Stimulated activated CD4-positive, alpha-beta T cell treated with anti-CD3 and anti-CD28 coated beads, TNF-alpha, amount 100 ng/mL, for 1 hour (primary cell): ENCODE measurements around the gene POC1B.

Experiments
- DNase-seq, 3 donors: peaks; one replicate each; pipeline ENCODE4 v3.0.0-alpha.2; 2020; ENCODE audit warnings: low read depth in 3 of 3, low spot score in 1 of 3

Gene POC1B

GRCh38 chr12:89525824-89526770 is at the start of gene POC1B:
Gene POC1B (minus strand): TSS chr12:89526047. CDS start chr12:89525895, 152 bp downstream.
- peak; percentile 12 to 61 (median 22) for DNase-seq

GRCh38 chr12:89575374-89575773 is 49.5 kb upstream of the POC1B start:
- DNase-seq, result no peak

GRCh38 chr12:89574736-89575208 is 48.9 kb upstream of the POC1B start:
- no peak for DNase-seq

GRCh38 chr12:89573051-89573810 is 47.4 kb upstream of the POC1B start:
- no peak for DNase-seq

- DNase-seq, result no peak
These were observed 45.8 kb upstream of the POC1B start for GRCh38 chr12:89571491-89572195.

- DNase-seq, result no peak
These were observed 42.6 kb upstream of the POC1B start for GRCh38 chr12:89568484-89568883.

- no peak for DNase-seq
These were observed 41.9 kb upstream of the POC1B start for GRCh38 chr12:89567691-89568239.

- no peak for DNase-seq
These were observed 40.8 kb upstream of the POC1B start for GRCh38 chr12:89566615-89567014.

GRCh38 chr12:89565002-89565401 is 39.2 kb upstream of the POC1B start:
- DNase-seq, result no peak

- DNase-seq, result no peak
These were observed 33.9 kb upstream of the POC1B start for GRCh38 chr12:89559753-89560152.

- no peak for DNase-seq
These were observed 31.1 kb upstream of the POC1B start for GRCh38 chr12:89556976-89557375.

- DNase-seq, result no peak
These were observed 26.5 kb upstream of the POC1B start for GRCh38 chr12:89552376-89552775.

GRCh38 chr12:89551747-89552146 is 25.9 kb upstream of the POC1B start:
- no peak for DNase-seq

- DNase-seq, result no peak
These were observed 21.3 kb upstream of the POC1B start for GRCh38 chr12:89547101-89547500.

- no peak for DNase-seq
These were observed 20.3 kb upstream of the POC1B start for GRCh38 chr12:89546151-89546550.

- DNase-seq, result no peak
These were observed 18.9 kb upstream of the POC1B start for GRCh38 chr12:89544681-89545184.

GRCh38 chr12:89544022-89544421 is 18.2 kb upstream of the POC1B start:
- DNase-seq, result no peak

GRCh38 chr12:89542912-89543592 is 17.2 kb upstream of the POC1B start:
- peak; percentile 18 to 27 (median 26) for DNase-seq

GRCh38 chr12:89542236-89542635 is 16.4 kb upstream of the POC1B start:
- no peak for DNase-seq

- DNase-seq, result no peak
These were observed 14.7 kb upstream of the POC1B start for GRCh38 chr12:89540586-89540985.
